H1 (cell line): ENCODE measurements around the gene MORN4. TPM values are rescaled to one million over a fixed set of nuclear protein-coding genes. Genes with fewer than 3 reads are reported as not detected.

ENCODE experiments used
- CHD7 ChIP-seq: fragments of 300-600 bp; sonication (generic); IDR thresholded peaks from 2 replicates; pipeline ENCODE4 v1.7.1; 2012; ENCODE audit warnings: low read length, moderate library complexity, mild to moderate bottlenecking, inconsistent platforms; ENCODE audit not compliant: insufficient replicate concordance
- EP300 ChIP-seq, 2 experiments: IDR thresholded peaks; 1 replicate in 1 of 2; 2 replicates in 1 of 2; pipeline ENCODE4 v1.6.1; 2011 to 2012; ENCODE audit warnings: low read depth in 2 of 2, low read length in 2 of 2, mild to moderate bottlenecking in 2 of 2, borderline replicate concordance in 1 of 2, inconsistent platforms in 1 of 2, moderate library complexity in 1 of 2
- GABPA ChIP-seq: IDR thresholded peaks from 2 replicates; pipeline ENCODE4 v1.6.1; 2011; ENCODE audit warnings: mild to moderate bottlenecking, low read length, moderate library complexity, borderline replicate concordance; ENCODE audit not compliant: insufficient read depth
- HDAC2 ChIP-seq, 2 experiments: fragments of 300-600 bp in 1 of 2; sonication (generic) in 1 of 2; IDR thresholded peaks; 2 replicates each; pipeline ENCODE4 v1.6.1; 2011 to 2012; ENCODE audit warnings: low read depth in 2 of 2, low read length in 2 of 2, mild to moderate bottlenecking in 2 of 2, moderate library complexity in 2 of 2, borderline replicate concordance in 1 of 2, inconsistent platforms in 1 of 2
- NANOG ChIP-seq: IDR thresholded peaks from 2 replicates; pipeline ENCODE4 v1.6.1; 2011; ENCODE audit warnings: low read length, low read depth, mild to moderate bottlenecking, inconsistent platforms; ENCODE audit not compliant: insufficient read depth, poor library complexity, severe bottlenecking
- RXRA ChIP-seq: IDR thresholded peaks from 2 replicates; pipeline ENCODE4 v1.6.1; 2011; ENCODE audit warnings: low read depth, mild to moderate bottlenecking, low read length, moderate library complexity; ENCODE audit not compliant: insufficient read depth
- SAP30 ChIP-seq: fragments of 300-600 bp; sonication (generic); IDR thresholded peaks from 2 replicates; pipeline ENCODE4 v1.7.1; 2012; ENCODE audit warnings: low read length, moderate library complexity, mild to moderate bottlenecking, inconsistent platforms; ENCODE audit not compliant: insufficient read depth, insufficient replicate concordance
- SIX5 ChIP-seq: IDR thresholded peaks from 2 replicates; pipeline ENCODE4 v1.6.1; 2011; ENCODE audit warnings: mild to moderate bottlenecking, low read depth, low read length
- TBP ChIP-seq: IDR thresholded peaks from 2 replicates; pipeline ENCODE4 v1.6.1; 2011; ENCODE audit warnings: low read depth, low read length, improper control_type of control experiment
- polyA plus RNA-seq, 7 experiments: library from polyadenylated mRNA; depleted of rRNA in 3 of 7; stranded (reverse) in 5 of 7; unstranded in 2 of 7; fragments of >200 nt in 5 of 7; fragments of 200-250 nt in 2 of 7; gene quantifications; 1 replicate in 5 of 7; 2 replicates in 1 of 7; 4 replicates in 1 of 7; pipeline versions ENCODE4 v1.2.1 to v1.2.3, GENCODE V29; 2011 to 2013; ENCODE audit warnings: missing spikeins in 2 of 7, mixed read lengths in 2 of 7
- total RNA-seq: library from RNA; stranded (reverse); fragmentation: NEBNext Ultra II Directional; extraction: Animal tissue kit (Norgen Biotek cat#: 25700); gene quantifications from 2 replicates; pipeline ENCODE4 v1.2.1, GENCODE V29; 2021
- TF ChIP-seq, protein P1 (sequence below): IDR thresholded peaks from 2 replicates; pipeline ENCODE4 v1.6.1; 2012; ENCODE audit warnings: inconsistent platforms

The MORN4 gene
- total and polyA plus RNA-seq, 2 of the 8 experiments (the other 6 are each of a cell fraction or from before 2014, with no cell fraction given) = 13.6 to 22.0 TPM

- TF ChIP-seq CHD7 (no peak), RXRA (no peak), SAP30 (no peak), TBP (no peak), SIX5 (no peak), EP300 (IDR thresholded peaks at IDR 0.05; ENCODE audit: borderline replicate concordance in 1 of 2, low read depth in 2 of 2, low read length in 2 of 2) (no peak), NANOG (no peak), GABPA (no peak), HDAC2 (IDR thresholded peaks at IDR 0.05; ENCODE audit: borderline replicate concordance in 1 of 2, low read depth in 2 of 2, low read length in 2 of 2) (no peak)
- TF ChIP-seq, protein P1, sequence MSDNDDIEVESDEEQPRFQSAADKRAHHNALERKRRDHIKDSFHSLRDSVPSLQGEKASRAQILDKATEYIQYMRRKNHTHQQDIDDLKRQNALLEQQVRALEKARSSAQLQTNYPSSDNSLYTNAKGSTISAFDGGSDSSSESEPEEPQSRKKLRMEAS = no peak
Measured at GRCh38 chr10:97577701-97578100, 55.6 kb downstream of the MORN4 start (continued).
